Nucleus accumbens (tissue), 56 donors: ENCODE measurements around the gene HSPG2.

Experiments used
- DNase-seq, 56 donors: peaks; one replicate each; lab custom pipeline; 2025; lab: John Stamatoyannopoulos, UW

Gene HSPG2

DNA sequence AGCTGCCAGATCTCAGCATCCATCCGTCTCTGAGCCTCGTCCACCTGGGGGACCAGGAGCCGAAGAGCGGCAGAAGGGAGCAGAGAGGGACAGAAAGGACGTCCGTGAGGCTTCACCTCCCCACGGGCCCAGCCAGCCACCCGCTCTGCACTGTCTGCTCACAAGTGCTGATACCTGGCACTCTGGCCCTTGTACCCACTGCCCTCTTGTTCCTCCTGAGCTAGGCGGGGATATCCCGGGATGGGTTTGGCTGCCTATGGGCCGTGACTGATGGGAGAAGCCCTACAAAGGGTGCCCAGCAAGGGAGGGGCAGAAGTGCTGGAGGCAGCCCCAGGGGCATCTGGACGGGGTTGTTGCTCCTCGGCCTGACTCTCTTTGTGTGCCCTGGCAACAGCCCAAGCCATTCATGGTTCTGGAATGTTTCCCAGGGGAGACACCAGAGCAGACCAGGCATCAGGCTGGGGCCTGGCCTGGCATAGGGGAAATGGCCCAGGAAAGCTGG, 67.4 kb downstream of the HSPG2 start:
- DNase-seq, result peak in 49 of 56 donors; percentile 5 to 84 (median 42)

GRCh38 chr1:21868941-21869454, 68.1 kb downstream of the HSPG2 start:
- no peak for DNase-seq

DNA sequence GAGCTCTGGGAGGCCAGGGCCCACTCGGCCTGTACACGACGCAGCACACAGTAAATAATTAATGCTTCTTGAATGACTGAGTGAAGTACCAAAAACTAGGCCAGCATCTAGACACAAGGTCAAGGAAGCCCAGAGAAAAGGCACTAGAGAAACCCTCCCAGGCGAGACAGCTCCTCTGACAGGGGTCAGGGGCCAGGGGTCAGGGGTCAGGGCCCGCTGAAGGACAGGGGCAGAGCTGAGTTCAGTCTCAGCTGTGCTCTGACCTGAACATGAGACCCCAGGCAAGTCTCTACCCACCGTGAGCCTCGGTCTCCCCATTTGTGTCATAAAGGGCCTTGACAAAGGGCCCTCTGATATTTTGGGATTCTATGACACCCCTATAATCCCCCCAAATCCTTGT, 68.6 kb downstream of the HSPG2 start:
- no peak for DNase-seq

- no peak for DNase-seq
These were observed 69.6 kb downstream of the HSPG2 start for GRCh38 chr1:21867451-21867996.

GRCh38 chr1:21866707-21867043, 70.4 kb downstream of the HSPG2 start:
- no peak for DNase-seq

DNA sequence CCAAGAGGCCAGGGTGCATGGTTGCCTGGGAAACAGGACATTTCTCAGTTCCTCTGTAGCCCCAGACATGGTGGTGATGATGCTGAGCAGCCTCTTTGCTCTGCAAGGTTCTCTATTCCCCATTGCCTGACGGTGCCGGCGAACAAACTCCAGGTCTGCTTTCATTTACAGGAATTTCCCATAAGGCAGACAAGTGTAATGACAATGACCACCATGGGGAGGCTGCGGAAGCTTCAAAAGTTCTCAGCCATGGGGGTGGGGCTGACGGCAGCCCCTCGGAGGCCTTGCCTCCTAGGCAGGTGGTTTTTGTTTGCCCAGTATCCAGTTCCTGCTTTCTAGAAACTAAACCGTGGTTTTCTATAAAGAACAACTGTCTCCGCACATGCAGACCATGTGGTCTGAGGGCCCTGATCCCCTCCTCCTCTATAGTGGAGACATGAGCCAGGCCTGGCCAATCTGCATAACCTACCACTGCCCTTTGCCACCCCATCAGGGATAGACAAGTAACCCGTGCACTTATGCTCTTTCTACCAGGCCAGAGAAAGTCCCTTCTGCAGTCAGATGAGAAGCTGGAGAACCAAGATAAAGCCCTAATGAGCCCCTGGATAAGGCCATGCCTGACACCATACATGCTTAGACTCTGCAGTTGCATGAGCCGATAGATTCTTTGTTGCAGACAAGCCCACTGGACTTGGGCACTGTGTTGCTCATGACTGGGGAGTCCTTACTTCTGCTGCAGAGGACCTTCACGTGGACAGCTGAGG, 71.0 kb downstream of the HSPG2 start:
- DNase-seq, result no peak

DNA sequence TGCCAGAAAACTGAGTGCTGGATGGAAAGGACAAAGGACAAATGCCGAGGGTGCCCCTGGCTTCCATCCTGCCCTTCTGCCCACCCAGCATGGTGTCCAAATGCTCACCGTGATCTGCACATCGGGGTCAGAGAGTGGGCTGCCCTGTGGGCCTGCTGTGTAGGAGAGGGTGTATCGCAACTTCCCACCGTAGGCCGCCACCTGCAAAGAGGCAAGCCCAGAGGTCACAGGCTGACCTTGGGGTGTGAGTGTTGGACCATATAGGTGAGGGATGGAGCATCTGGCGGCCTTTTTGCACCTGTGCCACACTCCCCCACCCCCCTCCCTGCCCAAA, 71.5 kb downstream of the HSPG2 start:
- no peak for DNase-seq

DNA sequence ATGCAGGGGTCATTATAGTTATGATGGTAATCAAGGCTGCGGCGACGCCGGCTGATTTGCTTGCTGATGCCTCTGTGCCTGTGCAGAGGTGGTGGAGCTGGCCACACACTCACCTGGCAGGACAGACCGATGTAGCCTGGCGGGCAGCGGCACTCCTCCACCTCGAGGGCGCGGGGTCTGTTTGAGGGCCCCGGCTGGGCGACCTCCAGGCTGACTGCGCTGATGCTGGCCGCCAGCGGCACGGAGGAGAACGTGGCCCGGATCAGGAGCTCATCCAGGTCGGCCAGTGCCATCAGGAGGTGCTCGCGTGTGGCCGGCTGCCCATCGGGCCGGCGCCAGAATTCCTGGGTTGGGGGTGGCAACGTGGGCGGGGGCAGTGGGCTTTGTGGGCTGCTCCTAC, 72.4 kb downstream of the HSPG2 start:
- no peak for DNase-seq

DNA sequence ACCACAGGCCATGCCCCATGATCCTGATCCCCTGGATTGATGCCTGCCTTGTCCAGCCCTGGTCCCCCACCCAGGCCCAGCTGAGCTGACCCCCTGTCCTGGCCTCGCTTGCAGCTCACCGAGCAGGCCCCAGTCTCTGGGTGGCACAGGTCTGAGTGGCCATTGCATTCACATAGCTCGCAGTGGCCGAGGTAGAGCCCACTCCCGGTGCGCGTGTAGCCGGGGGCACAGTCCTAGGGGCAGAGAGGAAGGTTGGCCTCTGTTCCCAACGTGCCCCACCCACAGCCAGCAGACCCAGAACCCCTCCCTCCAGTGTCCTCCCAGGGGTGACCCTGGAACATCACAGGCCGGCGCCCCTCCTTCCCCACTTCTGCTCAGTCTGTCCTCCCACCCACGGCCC, 73.1 kb downstream of the HSPG2 start:
- no peak for DNase-seq

DNA sequence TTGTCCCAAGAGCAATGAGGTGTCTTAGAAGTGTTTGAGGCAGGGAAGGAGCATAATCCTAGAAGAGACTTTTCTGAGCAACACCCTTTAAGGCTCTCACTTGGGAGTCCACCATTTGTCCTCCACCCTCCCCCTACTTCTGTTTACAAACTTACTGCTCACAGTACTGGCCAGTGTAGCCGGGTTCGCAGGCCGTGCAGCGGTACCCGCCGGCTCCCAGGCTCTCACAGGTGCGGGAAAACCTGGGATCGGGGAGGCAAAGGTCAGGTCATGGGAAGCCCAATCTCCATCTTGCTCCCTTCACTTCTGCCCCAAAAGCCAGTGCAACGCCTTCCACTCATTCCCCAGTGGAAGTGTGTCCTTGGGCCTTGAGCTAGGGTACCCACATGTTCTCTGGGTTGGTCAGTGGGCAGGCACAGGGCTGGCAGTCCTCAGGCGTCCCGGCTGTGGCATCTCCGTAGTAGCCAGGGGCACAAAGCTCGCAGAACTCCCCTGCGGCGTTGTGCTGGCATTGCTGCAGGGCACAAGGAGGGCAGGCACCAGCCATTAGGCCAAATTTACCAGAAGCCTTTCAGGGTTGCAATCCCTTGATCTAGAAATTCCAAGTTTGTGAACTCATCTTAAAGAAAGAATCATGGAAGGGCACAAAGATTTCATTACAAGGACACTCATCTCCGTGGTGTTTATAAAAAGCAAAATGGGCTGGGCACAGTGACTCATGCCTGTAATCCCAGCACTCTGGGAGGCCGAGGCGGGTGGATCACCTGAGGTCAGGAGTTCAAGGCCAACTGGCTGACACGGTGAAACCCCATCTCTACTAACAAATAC, 75.3 kb downstream of the HSPG2 start:
- DNase-seq, result no peak

GRCh38 chr1:21860971-21861370, 76.1 kb downstream of the HSPG2 start:
- DNase-seq, result no peak

DNA sequence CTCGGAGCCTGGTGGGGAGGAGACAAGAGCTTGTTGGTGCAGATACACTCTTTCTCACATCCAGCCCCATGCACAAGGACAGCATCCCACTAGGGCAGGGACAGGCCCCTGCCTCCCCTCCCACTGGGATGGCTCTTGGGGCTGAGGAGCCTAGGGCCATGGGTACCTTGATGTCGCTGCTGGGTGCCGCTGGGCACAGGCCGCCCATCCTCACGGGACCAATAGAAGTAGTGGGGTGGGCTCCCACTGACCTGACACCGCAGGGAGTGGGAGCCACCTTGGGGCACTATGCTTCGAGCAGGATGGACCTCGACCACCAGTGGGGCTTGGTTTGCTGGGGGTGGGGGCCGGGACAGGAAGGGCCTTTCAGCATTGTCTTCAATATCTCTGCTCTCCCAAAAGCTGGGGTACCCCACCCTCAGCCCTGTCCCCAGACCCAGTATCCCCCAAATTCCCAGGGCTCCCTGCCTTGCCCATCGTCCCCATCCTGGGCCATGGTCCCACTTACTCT, 77.4 kb downstream of the HSPG2 start:
- DNase-seq, result no peak

GRCh38 chr1:21857840-21858670, 79.1 kb downstream of the HSPG2 start:
- no peak for DNase-seq

GRCh38 chr1:21857142-21857839, 79.8 kb downstream of the HSPG2 start:
- DNase-seq, result no peak

- DNase-seq, result no peak
These were observed 81.6 kb downstream of the HSPG2 start for GRCh38 chr1:21855257-21856096.

DNA sequence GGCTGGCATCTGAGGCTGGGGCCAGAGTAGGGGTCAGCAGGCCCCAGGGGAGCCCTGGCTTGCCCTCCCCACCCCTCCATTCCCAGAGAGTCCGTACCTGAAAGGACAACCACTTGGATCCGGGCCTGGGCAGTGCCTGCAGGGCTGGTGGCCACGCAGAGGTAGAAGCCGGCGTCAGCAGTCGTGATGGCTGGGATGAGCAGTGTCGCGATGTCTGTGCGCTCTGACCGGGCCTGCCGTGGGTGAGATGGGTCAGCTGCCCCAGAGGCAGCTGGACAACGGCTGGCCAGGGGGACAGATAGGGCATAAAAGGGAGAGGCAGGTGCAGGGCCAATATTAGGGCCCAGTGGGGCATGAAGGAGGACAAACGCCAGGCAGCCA, 82.4 kb downstream of the HSPG2 start:
- no peak for DNase-seq

GRCh38 chr1:21854090-21854750, 82.9 kb downstream of the HSPG2 start:
- DNase-seq, result no peak

GRCh38 chr1:21853131-21853427, 84.0 kb downstream of the HSPG2 start:
- DNase-seq, result no peak
